ENCODE measurements around the gene FAM3D.
A peak's percentile ranks its signal among the peaks of the same experiment; 100 is the strongest.

The FAM3D gene

GRCh38 chr3:58591517-58592510, 74.8 kb downstream of the FAM3D start:
- no peak for DNase-seq (ENCODE audit: low spot score)

GRCh38 chr3:58588030-58588614, 78.5 kb downstream of the FAM3D start:
- DNase-seq (ENCODE audit: low spot score): no peak

GRCh38 chr3:58586776-58587192, 79.8 kb downstream of the FAM3D start:
- no peak for DNase-seq (ENCODE audit: low spot score)

GRCh38 chr3:58585994-58586393, 80.6 kb downstream of the FAM3D start:
- no peak for DNase-seq (ENCODE audit: low spot score)

GRCh38 chr3:58585005-58585786, 81.4 kb downstream of the FAM3D start:
- DNase-seq (ENCODE audit: low spot score): peak; percentile 46

- no peak for DNase-seq (ENCODE audit: low spot score)
Observed at GRCh38 chr3:58584690-58585004, 81.9 kb downstream of the FAM3D start.

Measured in CD4-positive, alpha-beta T cell treated with Interleukin-2 at 100 ng/mL for 4 hours (primary cell).